ENCODE data around the gene MTUS2.
A peak's percentile ranks its signal among the peaks of the same experiment; 100 is the strongest.

The MTUS2 gene

GRCh38 chr13:29402166-29402636, 582.1 kb downstream of the MTUS2 start:
- no peak for DNase-seq (ENCODE audit: low spot score)

- DNase-seq (ENCODE audit: low spot score): no peak
Observed at GRCh38 chr13:29405401-29405800, 585.3 kb downstream of the MTUS2 start.

- no peak for DNase-seq (ENCODE audit: low spot score)
Observed at GRCh38 chr13:29411481-29411880, 591.3 kb downstream of the MTUS2 start.

GRCh38 chr13:29418026-29418425, 597.9 kb downstream of the MTUS2 start:
- DNase-seq (ENCODE audit: low spot score): no peak

- no peak for DNase-seq (ENCODE audit: low spot score)
Observed at GRCh38 chr13:29421118-29421517, 601.0 kb downstream of the MTUS2 start.

GRCh38 chr13:29422015-29422414, 601.9 kb downstream of the MTUS2 start:
- no peak for DNase-seq (ENCODE audit: low spot score)

GRCh38 chr13:29423050-29423449, 602.9 kb downstream of the MTUS2 start:
- no peak for DNase-seq (ENCODE audit: low spot score)

- no peak for DNase-seq (ENCODE audit: low spot score)
Observed at GRCh38 chr13:29427937-29428309, 607.8 kb downstream of the MTUS2 start.

- DNase-seq (ENCODE audit: low spot score): no peak
Observed at GRCh38 chr13:29428310-29429181, 608.4 kb downstream of the MTUS2 start.

GRCh38 chr13:29429286-29429900, 609.3 kb downstream of the MTUS2 start:
- no peak for DNase-seq (ENCODE audit: low spot score)

GRCh38 chr13:29434217-29434945, 614.2 kb downstream of the MTUS2 start:
- no peak for DNase-seq (ENCODE audit: low spot score)

GRCh38 chr13:29435125-29435911, 615.2 kb downstream of the MTUS2 start:
- peak; percentile 35 for DNase-seq (ENCODE audit: low spot score)

GRCh38 chr13:29436291-29436690, 616.2 kb downstream of the MTUS2 start:
- DNase-seq (ENCODE audit: low spot score): no peak

- no peak for DNase-seq (ENCODE audit: low spot score)
Observed at GRCh38 chr13:29436721-29437280, 616.7 kb downstream of the MTUS2 start.

- DNase-seq (ENCODE audit: low spot score): no peak
Observed at GRCh38 chr13:29438769-29439168, 618.6 kb downstream of the MTUS2 start.

- DNase-seq (ENCODE audit: low spot score): no peak
Observed at GRCh38 chr13:29439601-29440388, 619.7 kb downstream of the MTUS2 start.

GRCh38 chr13:29441306-29441705, 621.2 kb downstream of the MTUS2 start:
- no peak for DNase-seq (ENCODE audit: low spot score)

- DNase-seq (ENCODE audit: low spot score): no peak
Observed at GRCh38 chr13:29446016-29446415, 625.9 kb downstream of the MTUS2 start.

GRCh38 chr13:29448174-29448573, 628.0 kb downstream of the MTUS2 start:
- DNase-seq (ENCODE audit: low spot score): no peak

GRCh38 chr13:29449726-29450125, 629.6 kb downstream of the MTUS2 start:
- DNase-seq (ENCODE audit: low spot score): no peak

- no peak for DNase-seq (ENCODE audit: low spot score)
Observed at GRCh38 chr13:29451976-29452375, 631.8 kb downstream of the MTUS2 start.
